HepG2 (cell line): ENCODE results near the gene PPAN. TPM values are rescaled to one million over a fixed set of nuclear protein-coding genes. Genes with fewer than 3 reads are reported as not detected.

ENCODE experiments used
- ATAC-seq: fragments of 200-7000 bp; cut with Tn5 transposase; 3 replicates; pipeline ENCODE4 v1.9.1; 2020; ENCODE audit warnings: mild to moderate bottlenecking, moderate library complexity
- BruUV-seq: library from RNA; stranded (reverse); fragments of 400-500 nt; replicated peaks from 2 replicates; lab custom pipeline; 2021; lab: Mats Ljungman, UMichigan
- CTCF ChIA-PET: fragments of 300-600 bp; formaldehyde crosslinking; extraction: SDS; loops from one replicate; lab custom pipeline; 2021; ENCODE audit warnings: low total read pairs, inconsistent platforms, low intra/inter-chr PET ratio; lab: Yijun Ruan, JAX
- POLR2A ChIA-PET: fragments of 350-600 bp; sonication (Branson Sonifier 250); formaldehyde crosslinking; loops from one replicate; lab custom pipeline; 2020; ENCODE audit warnings: antibody characterized with exemption, inconsistent platforms; lab: Yijun Ruan, JAX
- DNase-seq: peaks from one replicate; pipeline ENCODE4 v3.0.0-alpha.2; 2015; ENCODE audit warnings: low spot score
- FAIRE-seq: peaks from 3 replicates; lab custom pipeline; 2011; peaks lifted over from hg19 to GRCh38; lab: Jason Lieb, UNC
- H2AFZ ChIP-seq: one replicate; pipeline ENCODE4 v1.6.1; 2011; ENCODE audit warnings: low read length, inconsistent platforms
- H3K27ac ChIP-seq: fragments of 300-600 bp; 3 replicates; pipeline ENCODE4 v1.8.0; 2011; ENCODE audit warnings: mixed run types, mild to moderate bottlenecking, mixed read lengths, low read length, inconsistent platforms; ENCODE audit not compliant: insufficient read depth; ENCODE audit errors: extremely low read length
- H3K27me3 ChIP-seq, 2 experiments: fragments of 200-600 bp in 1 of 2; 2 replicates in 1 of 2; 3 replicates in 1 of 2; pipeline versions ENCODE4 v1.6.0 to v1.8.0; 2011; ENCODE audit warnings: low read length in 2 of 2, mild to moderate bottlenecking in 2 of 2, moderate library complexity in 2 of 2, inconsistent platforms in 1 of 2; ENCODE audit not compliant: insufficient read depth in 2 of 2, control insufficient read depth in 1 of 2
- H3K36me3 ChIP-seq, 2 experiments: fragments of 200-600 bp in 1 of 2; replicated peaks in 1 of 2; 2 replicates in 1 of 2; 3 replicates in 1 of 2; pipeline versions ENCODE4 v1.5.1 to v1.8.0; 2011; ENCODE audit warnings: low read length in 2 of 2, inconsistent platforms in 1 of 2; ENCODE audit not compliant: insufficient read depth in 2 of 2, control insufficient read depth in 1 of 2
- H3K4me1 ChIP-seq: 2 replicates; pipeline ENCODE4 v1.5.1; 2012; ENCODE audit warnings: low read length, inconsistent platforms; ENCODE audit not compliant: insufficient read depth
- H3K4me2 ChIP-seq: 2 replicates; pipeline ENCODE4 v1.6.0; 2011; ENCODE audit warnings: low read depth, low read length, inconsistent platforms
- H3K4me3 ChIP-seq, 3 experiments: fragments of 200-600 bp in 1 of 3; sonication (generic), shearing (Covaris generic) in 1 of 3; replicated peaks in 1 of 3; 2 replicates each; pipeline ENCODE4 v1.5.1; 2011 to 2016; ENCODE audit warnings: low read length in 3 of 3, inconsistent platforms in 2 of 3, low read depth in 2 of 3, mild to moderate bottlenecking in 2 of 3, control low read depth in 1 of 3, mixed read lengths in 1 of 3; ENCODE audit not compliant: insufficient read depth in 1 of 3
- H3K79me2 ChIP-seq: one replicate; pipeline ENCODE4 v1.6.1; 2011; ENCODE audit warnings: low read length, inconsistent platforms; ENCODE audit not compliant: insufficient read depth
- H3K9ac ChIP-seq: 2 replicates; pipeline ENCODE4 v1.6.0; 2011; ENCODE audit warnings: mild to moderate bottlenecking, low read depth, low read length, inconsistent platforms; ENCODE audit not compliant: insufficient read depth
- H3K9me3 ChIP-seq: 2 replicates; pipeline ENCODE4 v1.5.1; 2012; ENCODE audit warnings: mild to moderate bottlenecking, low read length
- H4K20me1 ChIP-seq: 2 replicates; pipeline ENCODE4 v1.6.0; 2011; ENCODE audit warnings: inconsistent platforms, mild to moderate bottlenecking, low read length, moderate library complexity; ENCODE audit not compliant: insufficient read depth
- ARNT ChIP-seq: fragments of 450-650 bp; IDR thresholded peaks from 2 replicates; pipeline ENCODE4 v1.6.1; 2017
- ATAD3A ChIP-seq: sonication (generic); formaldehyde crosslinking; IDR thresholded peaks from 2 replicates; pipeline ENCODE4 v1.4.0; 2020; ENCODE audit warnings: missing genetic modification reagents
- CEBPG ChIP-seq: IDR thresholded peaks from 2 replicates; pipeline ENCODE4 v1.6.1; 2016
- CENPT ChIP-seq: sonication (generic); formaldehyde crosslinking; IDR thresholded peaks from 2 replicates; pipeline ENCODE4 v1.8.0; 2022; ENCODE audit warnings: low read depth, mild to moderate bottlenecking, moderate library complexity, missing genetic modification reagents
- JARID2 ChIP-seq: sonication (generic); formaldehyde crosslinking; IDR thresholded peaks from 2 replicates; pipeline ENCODE4 v1.8.1; 2023; ENCODE audit warnings: missing genetic modification reagents, inconsistent platforms; ENCODE audit not compliant: insufficient replicate concordance
- MAFG ChIP-seq: sonication (generic); formaldehyde crosslinking; IDR thresholded peaks from 2 replicates; pipeline ENCODE4 v1.5.1; 2020; ENCODE audit warnings: mild to moderate bottlenecking, missing genetic modification reagents
- NFAT5 ChIP-seq: sonication (generic); formaldehyde crosslinking; IDR thresholded peaks from 2 replicates; pipeline ENCODE4 v1.4.0; 2020; ENCODE audit warnings: missing genetic modification reagents
- NRL ChIP-seq: sonication (generic); formaldehyde crosslinking; IDR thresholded peaks from 2 replicates; pipeline ENCODE4 v1.5.0; 2020; ENCODE audit warnings: missing genetic modification reagents, mild to moderate bottlenecking, moderate library complexity, borderline replicate concordance
- PAXIP1 ChIP-seq: sonication (generic); formaldehyde crosslinking; conservative IDR thresholded peaks from 2 replicates; pipeline ENCODE4 v1.4.0; 2020; ENCODE audit warnings: mild to moderate bottlenecking, missing genetic modification reagents, moderate library complexity
- SOX6 ChIP-seq, 2 experiments: fragments of 450-650 bp in 1 of 2; sonication (generic) in 1 of 2; formaldehyde crosslinking in 1 of 2; IDR thresholded peaks; 2 replicates each; pipeline versions ENCODE4 v1.4.0 to v1.6.1; 2017 to 2020; ENCODE audit warnings: antibody characterized with exemption in 1 of 2, mild to moderate bottlenecking in 1 of 2, missing genetic modification reagents in 1 of 2
- SSRP1 ChIP-seq: IDR thresholded peaks from 2 replicates; pipeline ENCODE4 v1.6.1; 2016; ENCODE audit warnings: control low read depth
- STAT5B ChIP-seq: sonication (generic); formaldehyde crosslinking; IDR thresholded peaks from 2 replicates; pipeline ENCODE4 v1.4.0; 2020; ENCODE audit warnings: missing genetic modification reagents
- ZFP36L1 ChIP-seq: sonication (generic); formaldehyde crosslinking; IDR thresholded peaks from 2 replicates; pipeline ENCODE4 v1.8.0; 2022; ENCODE audit warnings: mild to moderate bottlenecking, missing genetic modification reagents, moderate library complexity
- ZNF382 ChIP-seq: sonication (generic); formaldehyde crosslinking; IDR thresholded peaks from 2 replicates; pipeline ENCODE4 v1.5.0; 2020; ENCODE audit warnings: missing genetic modification reagents, mild to moderate bottlenecking, borderline replicate concordance
- ZNF572 ChIP-seq: sonication (generic); formaldehyde crosslinking; IDR thresholded peaks from 2 replicates; pipeline ENCODE4 v1.5.1; 2020; ENCODE audit warnings: mild to moderate bottlenecking, missing genetic modification reagents
- ZNF639 ChIP-seq: conservative IDR thresholded peaks from 2 replicates; pipeline ENCODE4 v1.6.1; 2018; ENCODE audit warnings: missing genetic modification reagents
- ZNF782 ChIP-seq: sonication (generic); formaldehyde crosslinking; IDR thresholded peaks from 2 replicates; pipeline ENCODE4 v1.4.0; 2020; ENCODE audit warnings: missing genetic modification reagents, mild to moderate bottlenecking, borderline replicate concordance
- in situ Hi-C: cut with HindIII; loops from 2 replicates; pipeline ENCODE4 v1.10.0; 2017; ENCODE audit warnings: low pct_unique_long_range_greater_than_20kb; ENCODE audit not compliant: extremely low pct_ligation_motif_present
- intact Hi-C: fragments of 100-400 bp; cut with micrococcal nuclease; formaldehyde crosslinking; loops from one replicate; pipeline ENCODE4 v1.10.0; 2022; ENCODE audit not compliant: unreplicated experiment
- polyA plus RNA-seq, 8 experiments: library from polyadenylated mRNA; depleted of rRNA in 3 of 8; stranded (reverse) in 7 of 8; unstranded in 1 of 8; fragments of >200 nt; fragmentation: Illumina TruSeq in 4 of 8; extraction: Trizol in 4 of 8; gene quantifications; 2 replicates each; pipeline versions ENCODE4 v1.2.1 to v1.2.3, GENCODE V29; 2011 to 2016; ENCODE audit warnings: low read depth in 4 of 8, missing spikeins in 1 of 8, mixed read lengths in 1 of 8; ENCODE audit not compliant: insufficient read depth in 1 of 8
- total RNA-seq, 5 experiments: library from RNA; depleted of rRNA; stranded (reverse); fragments of >200 nt; fragmentation: Illumina TruSeq; extraction: Trizol; gene quantifications; 2 replicates each; pipeline ENCODE4 v1.2.3, GENCODE V29; 2016; ENCODE audit warnings: low read depth in 1 of 5

PPAN gene
- total and polyA plus RNA-seq, 2 of the 13 experiments (the other 11 are each of a cell fraction or from before 2014, with no cell fraction given) = 36.2 to 41.9 TPM

- Histone ChIP-seq H3K4me1 (peaks cover 49% of the 10 kb centered on the region), H4K20me1 (no peaks in the 10 kb centered on the region), H2AFZ (no peak overlapping the region), H3K9me3 (no peaks in the 10 kb centered on the region), H3K9ac (no peak overlapping the region), H3K27ac (no peak overlapping the region), H3K4me2 (no peak overlapping the region), H3K4me3 (no peak overlapping the region), H3K79me2 (peaks cover 19% of the 10 kb centered on the region), H3K36me3 (peaks cover 6 to 18% of the 10 kb centered on the region in 2 experiments), H3K27me3 (no peaks in the 10 kb centered on the region; a peak in 1 of 5 replicates)
- ChIA-PET CTCF (no interaction called here), POLR2A (no interaction called here)
- intact Hi-C loops = no loop called here
- BruUV-seq = no TSS peak
- ATAC-seq (no peak), DNase-seq (no peak), FAIRE-seq (no peak)
- in situ Hi-C loops = no loop called here
- TF ChIP-seq MAFG (no peak), JARID2 (CRISPR knock-in tag) (no peak), ZFP36L1 (CRISPR knock-in tag) (no peak), SSRP1 (no peak), ATAD3A (no peak), ZNF572 (CRISPR knock-in tag) (no peak), ZNF639 (CRISPR knock-in tag) (no peak), ARNT (no peak), SOX6 (IDR thresholded peaks at IDR 0.05) (no peak), SOX6 (CRISPR knock-in tag; IDR thresholded peaks at IDR 0.05) (no peak), PAXIP1 (CRISPR knock-in tag) (no peak), CEBPG (CRISPR knock-in tag) (no peak), STAT5B (CRISPR knock-in tag) (no peak), NFAT5 (CRISPR knock-in tag) (no peak), ZNF782 (CRISPR knock-in tag) (no peak), CENPT (CRISPR knock-in tag) (no peak), NRL (CRISPR knock-in tag) (no peak), ZNF382 (CRISPR knock-in tag) (no peak)
These were observed 2.0 kb upstream of the PPAN start for GRCh38 chr19:10104130-10104513.
